ENCODE measurements around the gene FBXL16. TPM values are rescaled to one million over a fixed set of nuclear protein-coding genes. Genes with fewer than 3 reads are reported as not detected.

FBXL16 gene
- total and polyA plus RNA-seq, 2 of the 13 experiments (the other 11 are each of a cell fraction or from before 2014, with no cell fraction given) = 0.22 to 2.0 TPM

DNA sequence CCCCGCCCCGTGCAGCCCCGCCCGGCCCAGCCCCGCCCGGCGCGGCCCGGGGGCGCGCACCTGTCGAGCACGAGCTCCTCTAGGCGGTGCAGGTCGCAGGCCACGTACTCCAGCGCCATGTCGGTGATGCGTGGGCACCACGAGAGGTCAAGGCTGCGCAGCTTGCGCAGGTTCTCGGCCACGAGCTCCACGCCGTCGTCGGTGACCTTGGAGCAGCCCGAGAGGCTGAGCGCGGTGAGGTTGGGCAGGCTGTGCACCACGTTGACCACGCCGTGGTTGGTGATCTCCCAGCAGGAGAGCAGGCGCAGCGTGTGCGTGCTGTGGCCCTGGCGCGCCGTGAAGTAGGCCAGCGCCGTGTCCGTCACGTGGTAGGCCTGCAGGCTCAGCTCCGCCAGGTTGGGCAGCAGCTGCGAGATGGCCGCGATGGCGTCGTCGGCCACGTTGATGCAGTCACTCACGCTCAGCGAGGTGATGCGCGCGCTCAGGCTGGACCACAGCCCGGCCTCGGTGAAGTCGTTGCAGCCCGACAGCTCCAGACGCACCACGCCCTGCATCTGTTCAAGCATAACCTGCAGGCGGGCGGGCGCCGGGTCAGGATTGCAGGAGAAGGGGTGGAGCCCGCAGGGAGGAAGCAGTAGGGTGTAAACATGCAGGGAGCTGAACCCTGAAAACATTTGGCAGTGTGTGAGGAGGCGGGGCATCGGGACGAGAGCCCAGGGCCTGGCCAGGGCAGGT lies 10.1 kb downstream of the FBXL16 start (continued):
- no peak for TF ChIP-seq SP140L (CRISPR knock-in tag; IDR thresholded peaks at IDR 0.05; ENCODE audit: borderline replicate concordance)
- TF ChIP-seq ZNF501 (CRISPR knock-in tag; IDR thresholded peaks at IDR 0.05) = 0 out of 2 replicates have a peak, but pooled peaks have one; percentile 25
- TF ChIP-seq ZNF724P (CRISPR knock-in tag; IDR thresholded peaks at IDR 0.05; ENCODE audit: borderline replicate concordance) = peak; percentile 86
- no peak for TF ChIP-seq ZNF550 (CRISPR knock-in tag; IDR thresholded peaks at IDR 0.05; ENCODE audit: borderline replicate concordance)
- TF ChIP-seq, protein P1, sequence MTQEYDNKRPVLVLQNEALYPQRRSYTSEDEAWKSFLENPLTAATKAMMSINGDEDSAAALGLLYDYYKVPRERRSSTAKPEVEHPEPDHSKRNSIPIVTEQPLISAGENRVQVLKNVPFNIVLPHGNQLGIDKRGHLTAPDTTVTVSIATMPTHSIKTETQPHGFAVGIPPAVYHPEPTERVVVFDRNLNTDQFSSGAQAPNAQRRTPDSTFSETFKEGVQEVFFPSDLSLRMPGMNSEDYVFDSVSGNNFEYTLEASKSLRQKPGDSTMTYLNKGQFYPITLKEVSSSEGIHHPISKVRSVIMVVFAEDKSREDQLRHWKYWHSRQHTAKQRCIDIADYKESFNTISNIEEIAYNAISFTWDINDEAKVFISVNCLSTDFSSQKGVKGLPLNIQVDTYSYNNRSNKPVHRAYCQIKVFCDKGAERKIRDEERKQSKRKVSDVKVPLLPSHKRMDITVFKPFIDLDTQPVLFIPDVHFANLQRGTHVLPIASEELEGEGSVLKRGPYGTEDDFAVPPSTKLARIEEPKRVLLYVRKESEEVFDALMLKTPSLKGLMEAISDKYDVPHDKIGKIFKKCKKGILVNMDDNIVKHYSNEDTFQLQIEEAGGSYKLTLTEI (CRISPR knock-in tag; conservative IDR thresholded peaks at IDR 0.05) = no peak
- TF ChIP-seq, protein P2, sequence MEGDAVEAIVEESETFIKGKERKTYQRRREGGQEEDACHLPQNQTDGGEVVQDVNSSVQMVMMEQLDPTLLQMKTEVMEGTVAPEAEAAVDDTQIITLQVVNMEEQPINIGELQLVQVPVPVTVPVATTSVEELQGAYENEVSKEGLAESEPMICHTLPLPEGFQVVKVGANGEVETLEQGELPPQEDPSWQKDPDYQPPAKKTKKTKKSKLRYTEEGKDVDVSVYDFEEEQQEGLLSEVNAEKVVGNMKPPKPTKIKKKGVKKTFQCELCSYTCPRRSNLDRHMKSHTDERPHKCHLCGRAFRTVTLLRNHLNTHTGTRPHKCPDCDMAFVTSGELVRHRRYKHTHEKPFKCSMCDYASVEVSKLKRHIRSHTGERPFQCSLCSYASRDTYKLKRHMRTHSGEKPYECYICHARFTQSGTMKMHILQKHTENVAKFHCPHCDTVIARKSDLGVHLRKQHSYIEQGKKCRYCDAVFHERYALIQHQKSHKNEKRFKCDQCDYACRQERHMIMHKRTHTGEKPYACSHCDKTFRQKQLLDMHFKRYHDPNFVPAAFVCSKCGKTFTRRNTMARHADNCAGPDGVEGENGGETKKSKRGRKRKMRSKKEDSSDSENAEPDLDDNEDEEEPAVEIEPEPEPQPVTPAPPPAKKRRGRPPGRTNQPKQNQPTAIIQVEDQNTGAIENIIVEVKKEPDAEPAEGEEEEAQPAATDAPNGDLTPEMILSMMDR (CRISPR knock-in tag; IDR thresholded peaks at IDR 0.05) = peak; percentile 25; the same call in 1 of the 2 replicates
- no peak for TF ChIP-seq ZMYM3 (CRISPR knock-in tag; IDR thresholded peaks at IDR 0.05)
- peak; percentile 86 for TF ChIP-seq ZNF788 (CRISPR knock-in tag; IDR thresholded peaks at IDR 0.05; ENCODE audit: borderline replicate concordance)
- TF ChIP-seq MIER2 (CRISPR knock-in tag; IDR thresholded peaks at IDR 0.05) = 0 out of 2 replicates have a peak, but pooled peaks have one; percentile 49
- TF ChIP-seq, protein P3, sequence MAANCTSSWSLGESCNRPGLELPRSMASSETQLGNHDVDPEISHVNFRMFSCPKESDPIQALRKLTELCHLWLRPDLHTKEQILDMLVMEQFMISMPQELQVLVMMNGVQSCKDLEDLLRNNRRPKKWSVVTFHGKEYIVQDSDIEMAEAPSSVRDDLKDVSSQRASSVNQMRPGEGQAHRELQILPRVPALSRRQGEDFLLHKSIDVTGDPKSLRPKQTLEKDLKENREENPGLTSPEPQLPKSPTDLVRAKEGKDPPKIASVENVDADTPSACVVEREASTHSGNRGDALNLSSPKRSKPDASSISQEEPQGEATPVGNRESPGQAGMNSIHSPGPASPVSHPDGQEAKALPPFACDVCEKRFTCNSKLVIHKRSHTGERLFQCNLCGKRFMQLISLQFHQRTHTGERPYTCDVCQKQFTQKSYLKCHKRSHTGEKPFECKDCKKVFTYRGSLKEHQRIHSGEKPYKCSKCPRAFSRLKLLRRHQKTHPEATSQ (CRISPR knock-in tag; IDR thresholded peaks at IDR 0.05; ENCODE audit: borderline replicate concordance) = no peak
- TF ChIP-seq SNAPC2 (CRISPR knock-in tag; IDR thresholded peaks at IDR 0.05) = no peak
- no peak for TF ChIP-seq ZNF232 (CRISPR knock-in tag; IDR thresholded peaks at IDR 0.05; ENCODE audit: borderline replicate concordance)
- TF ChIP-seq, protein P4, sequence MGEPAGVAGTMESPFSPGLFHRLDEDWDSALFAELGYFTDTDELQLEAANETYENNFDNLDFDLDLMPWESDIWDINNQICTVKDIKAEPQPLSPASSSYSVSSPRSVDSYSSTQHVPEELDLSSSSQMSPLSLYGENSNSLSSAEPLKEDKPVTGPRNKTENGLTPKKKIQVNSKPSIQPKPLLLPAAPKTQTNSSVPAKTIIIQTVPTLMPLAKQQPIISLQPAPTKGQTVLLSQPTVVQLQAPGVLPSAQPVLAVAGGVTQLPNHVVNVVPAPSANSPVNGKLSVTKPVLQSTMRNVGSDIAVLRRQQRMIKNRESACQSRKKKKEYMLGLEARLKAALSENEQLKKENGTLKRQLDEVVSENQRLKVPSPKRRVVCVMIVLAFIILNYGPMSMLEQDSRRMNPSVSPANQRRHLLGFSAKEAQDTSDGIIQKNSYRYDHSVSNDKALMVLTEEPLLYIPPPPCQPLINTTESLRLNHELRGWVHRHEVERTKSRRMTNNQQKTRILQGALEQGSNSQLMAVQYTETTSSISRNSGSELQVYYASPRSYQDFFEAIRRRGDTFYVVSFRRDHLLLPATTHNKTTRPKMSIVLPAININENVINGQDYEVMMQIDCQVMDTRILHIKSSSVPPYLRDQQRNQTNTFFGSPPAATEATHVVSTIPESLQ (CRISPR knock-in tag; conservative IDR thresholded peaks at IDR 0.05) = no peak
- TF ChIP-seq, protein P5, sequence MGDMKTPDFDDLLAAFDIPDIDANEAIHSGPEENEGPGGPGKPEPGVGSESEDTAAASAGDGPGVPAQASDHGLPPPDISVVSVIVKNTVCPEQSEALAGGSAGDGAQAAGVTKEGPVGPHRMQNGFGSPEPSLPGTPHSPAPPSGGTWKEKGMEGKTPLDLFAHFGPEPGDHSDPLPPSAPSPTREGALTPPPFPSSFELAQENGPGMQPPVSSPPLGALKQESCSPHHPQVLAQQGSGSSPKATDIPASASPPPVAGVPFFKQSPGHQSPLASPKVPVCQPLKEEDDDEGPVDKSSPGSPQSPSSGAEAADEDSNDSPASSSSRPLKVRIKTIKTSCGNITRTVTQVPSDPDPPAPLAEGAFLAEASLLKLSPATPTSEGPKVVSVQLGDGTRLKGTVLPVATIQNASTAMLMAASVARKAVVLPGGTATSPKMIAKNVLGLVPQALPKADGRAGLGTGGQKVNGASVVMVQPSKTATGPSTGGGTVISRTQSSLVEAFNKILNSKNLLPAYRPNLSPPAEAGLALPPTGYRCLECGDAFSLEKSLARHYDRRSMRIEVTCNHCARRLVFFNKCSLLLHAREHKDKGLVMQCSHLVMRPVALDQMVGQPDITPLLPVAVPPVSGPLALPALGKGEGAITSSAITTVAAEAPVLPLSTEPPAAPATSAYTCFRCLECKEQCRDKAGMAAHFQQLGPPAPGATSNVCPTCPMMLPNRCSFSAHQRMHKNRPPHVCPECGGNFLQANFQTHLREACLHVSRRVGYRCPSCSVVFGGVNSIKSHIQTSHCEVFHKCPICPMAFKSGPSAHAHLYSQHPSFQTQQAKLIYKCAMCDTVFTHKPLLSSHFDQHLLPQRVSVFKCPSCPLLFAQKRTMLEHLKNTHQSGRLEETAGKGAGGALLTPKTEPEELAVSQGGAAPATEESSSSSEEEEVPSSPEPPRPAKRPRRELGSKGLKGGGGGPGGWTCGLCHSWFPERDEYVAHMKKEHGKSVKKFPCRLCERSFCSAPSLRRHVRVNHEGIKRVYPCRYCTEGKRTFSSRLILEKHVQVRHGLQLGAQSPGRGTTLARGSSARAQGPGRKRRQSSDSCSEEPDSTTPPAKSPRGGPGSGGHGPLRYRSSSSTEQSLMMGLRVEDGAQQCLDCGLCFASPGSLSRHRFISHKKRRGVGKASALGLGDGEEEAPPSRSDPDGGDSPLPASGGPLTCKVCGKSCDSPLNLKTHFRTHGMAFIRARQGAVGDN (CRISPR knock-in tag; IDR thresholded peaks at IDR 0.05) = peak; percentile 97
- no peak for TF ChIP-seq ZNF460 (CRISPR knock-in tag; IDR thresholded peaks at IDR 0.05; ENCODE audit: borderline replicate concordance)
- no peak for TF ChIP-seq MTA3 (CRISPR knock-in tag; IDR thresholded peaks at IDR 0.05)
- no peak; the same call in 1 of the 2 replicates for TF ChIP-seq TAF1 (CRISPR knock-in tag; IDR thresholded peaks at IDR 0.05)
- no peak for TF ChIP-seq ZNF331 (CRISPR knock-in tag; IDR thresholded peaks at IDR 0.05)
